SKM-1 treated with dmso at 0.1 percent for 144 hours (cell line): ENCODE data around the gene CAMK1G.

Experiments used
- DNase-seq: peaks from one replicate; lab custom pipeline; 2025; ENCODE audit not compliant: unreplicated experiment; lab: John Stamatoyannopoulos, UW

Gene CAMK1G

GRCh38 chr1:209657918-209658317, 74.4 kb downstream of the CAMK1G start:
- DNase-seq, result no peak

- DNase-seq, result peak; percentile 93
These were observed 76.4 kb downstream of the CAMK1G start for GRCh38 chr1:209659909-209660308.

GRCh38 chr1:209661071-209661470, 77.6 kb downstream of the CAMK1G start:
- no peak for DNase-seq

GRCh38 chr1:209662879-209663327, 79.4 kb downstream of the CAMK1G start:
- DNase-seq, result no peak
